ENCODE measurements around the gene SS18.

Gene SS18

DNA sequence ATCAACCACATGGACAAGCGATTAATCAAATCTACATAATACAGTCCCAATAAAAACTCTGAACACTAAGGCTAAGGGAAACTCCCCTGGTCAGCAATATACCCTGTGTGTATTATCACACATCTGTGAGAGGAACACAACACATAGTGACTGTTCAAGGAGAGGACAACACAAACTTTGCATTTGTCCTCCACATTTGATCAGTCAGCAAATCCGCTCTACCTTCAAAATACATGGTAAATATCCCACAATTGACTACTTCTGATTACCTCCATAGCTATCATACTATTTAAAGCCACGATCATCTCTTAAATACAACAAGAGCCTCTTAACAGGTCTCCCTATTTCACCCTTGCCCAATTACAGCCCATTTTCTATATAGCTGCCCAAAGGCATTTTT, 45.6 kb downstream of the SS18 start:
- H3K36me3 ChIP-seq (replicated peaks; ENCODE audit: low read depth, low read length), result peaks cover 23% of the 10 kb centered on the region
- H3K4me3 ChIP-seq (ENCODE audit: low read length), result no peak overlapping the region
- H3K9me3 ChIP-seq (ENCODE audit: insufficient read depth, low read length), result no peaks in the 10 kb centered on the region
- H3K27ac ChIP-seq (ENCODE audit: low read length), result no peak overlapping the region
- TF ChIP-seq CTCF (IDR thresholded peaks at IDR 0.05; ENCODE audit: low read depth, low read length) (no peak), EZH2phosphoT487 (IDR thresholded peaks at IDR 0.05; ENCODE audit: low read depth) (no peak)
- peaks cover 32% of the 10 kb centered on the region for H3K79me2 ChIP-seq (ENCODE audit: low read length)
- H3K4me2 ChIP-seq (ENCODE audit: low read length), result no peak overlapping the region
- H2AFZ ChIP-seq (ENCODE audit: low read depth, low read length), result no peak overlapping the region
- no peak overlapping the region for H3K9ac ChIP-seq (ENCODE audit: low read length)
- H3K4me1 ChIP-seq (ENCODE audit: low read length), result no peaks in the 10 kb centered on the region
- peaks cover 2% of the 10 kb centered on the region; the same call in 1 of the 2 replicates for H4K20me1 ChIP-seq (ENCODE audit: insufficient read depth, low read length)
- H3K27me3 ChIP-seq (ENCODE audit: low read depth, low read length), result no peaks in the 10 kb centered on the region

DNA sequence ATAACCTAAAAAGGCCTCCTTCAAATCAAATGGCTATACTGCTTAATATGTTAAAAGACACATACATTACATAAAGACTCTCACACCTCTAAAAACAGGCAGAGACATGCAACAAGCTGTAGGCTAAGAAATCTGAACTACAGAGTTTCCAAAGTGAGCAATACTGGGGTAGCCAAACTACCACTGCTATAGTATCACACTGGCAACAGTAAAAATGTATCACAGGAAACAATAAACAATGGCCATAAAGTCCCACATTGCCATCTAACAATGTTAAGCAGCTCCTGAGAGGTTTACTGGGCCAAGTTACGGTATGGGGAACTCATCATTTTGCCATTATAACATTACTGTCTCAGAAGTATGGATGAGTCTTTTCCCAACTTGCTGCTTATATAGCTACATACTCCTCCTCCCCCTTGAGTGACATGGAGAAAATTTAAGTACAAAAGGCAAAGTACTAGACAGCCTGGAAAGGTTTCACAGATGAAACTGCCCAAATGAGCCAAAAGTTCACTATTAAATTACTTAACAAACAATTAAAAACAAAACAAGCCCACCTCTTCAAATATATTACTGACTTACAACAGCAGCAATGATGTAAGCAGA, 50.3 kb downstream of the SS18 start:
- TF ChIP-seq EZH2phosphoT487 (IDR thresholded peaks at IDR 0.05; ENCODE audit: low read depth) (no peak), CTCF (IDR thresholded peaks at IDR 0.05; ENCODE audit: low read depth, low read length) (no peak)
- Histone ChIP-seq H3K36me3 (replicated peaks; ENCODE audit: low read depth, low read length) (peaks cover 20% of the 10 kb centered on the region), H3K27me3 (ENCODE audit: low read depth, low read length) (no peaks in the 10 kb centered on the region), H3K9ac (ENCODE audit: low read length) (no peak overlapping the region), H3K4me1 (ENCODE audit: low read length) (no peaks in the 10 kb centered on the region), H3K9me3 (ENCODE audit: insufficient read depth, low read length) (no peaks in the 10 kb centered on the region), H4K20me1 (ENCODE audit: insufficient read depth, low read length) (no peaks in the 10 kb centered on the region), H3K27ac (ENCODE audit: low read length) (no peak overlapping the region), H3K4me3 (ENCODE audit: low read length) (no peak overlapping the region), H3K4me2 (ENCODE audit: low read length) (no peak overlapping the region), H3K79me2 (ENCODE audit: low read length) (peaks cover 19% of the 10 kb centered on the region), H2AFZ (ENCODE audit: low read depth, low read length) (no peak overlapping the region)

DNA sequence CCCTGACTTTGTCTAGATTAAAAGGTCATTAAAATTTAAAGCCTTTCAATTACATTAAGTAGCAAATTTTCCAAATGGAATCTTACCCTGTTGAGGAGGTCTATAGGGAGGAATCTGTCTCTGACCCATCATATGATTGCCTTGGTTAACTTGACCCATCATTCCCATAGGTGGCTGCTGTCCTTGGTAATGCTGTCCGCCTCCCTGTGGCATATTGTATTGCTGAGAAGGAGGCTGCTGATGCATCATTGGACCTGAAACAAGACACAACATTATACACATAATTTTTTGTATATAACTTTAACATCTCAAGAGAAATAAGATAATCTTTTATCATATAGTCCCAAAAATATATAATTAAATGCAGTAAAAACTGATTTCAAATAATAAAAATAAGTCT, 51.2 kb downstream of the SS18 start:
- Histone ChIP-seq H3K27ac (ENCODE audit: low read length) (no peak overlapping the region), H3K4me3 (ENCODE audit: low read length) (no peak overlapping the region), H4K20me1 (ENCODE audit: insufficient read depth, low read length) (no peaks in the 10 kb centered on the region), H3K27me3 (ENCODE audit: low read depth, low read length) (no peaks in the 10 kb centered on the region), H3K4me2 (ENCODE audit: low read length) (no peak overlapping the region), H3K9ac (ENCODE audit: low read length) (no peak overlapping the region), H3K4me1 (ENCODE audit: low read length) (no peaks in the 10 kb centered on the region), H3K9me3 (ENCODE audit: insufficient read depth, low read length) (no peaks in the 10 kb centered on the region), H3K36me3 (replicated peaks; ENCODE audit: low read depth, low read length) (peaks cover 24% of the 10 kb centered on the region), H3K79me2 (ENCODE audit: low read length) (peaks cover 13% of the 10 kb centered on the region; the same call in 1 of the 2 replicates), H2AFZ (ENCODE audit: low read depth, low read length) (no peak overlapping the region)
- TF ChIP-seq EZH2phosphoT487 (IDR thresholded peaks at IDR 0.05; ENCODE audit: low read depth) (no peak), CTCF (IDR thresholded peaks at IDR 0.05; ENCODE audit: low read depth, low read length) (no peak)

- Histone ChIP-seq H4K20me1 (ENCODE audit: insufficient read depth, low read length) (no peaks in the 10 kb centered on the region), H3K79me2 (ENCODE audit: low read length) (peaks cover 11% of the 10 kb centered on the region; the same call in 1 of the 2 replicates), H3K27ac (ENCODE audit: low read length) (no peak overlapping the region), H2AFZ (ENCODE audit: low read depth, low read length) (no peak overlapping the region), H3K4me2 (ENCODE audit: low read length) (no peak overlapping the region), H3K27me3 (ENCODE audit: low read depth, low read length) (no peaks in the 10 kb centered on the region), H3K9me3 (ENCODE audit: insufficient read depth, low read length) (no peaks in the 10 kb centered on the region), H3K4me3 (ENCODE audit: low read length) (no peak overlapping the region), H3K4me1 (ENCODE audit: low read length) (no peaks in the 10 kb centered on the region), H3K36me3 (replicated peaks; ENCODE audit: low read depth, low read length) (peaks cover 44% of the 10 kb centered on the region), H3K9ac (ENCODE audit: low read length) (no peak overlapping the region)
- TF ChIP-seq CTCF (IDR thresholded peaks at IDR 0.05; ENCODE audit: low read depth, low read length), result no peak
- TF ChIP-seq EZH2phosphoT487 (IDR thresholded peaks at IDR 0.05; ENCODE audit: low read depth), result no peak
Observed at GRCh38 chr18:26036635-26037034, 53.8 kb downstream of the SS18 start.

All from OCI-LY3 (cell line).